GDM1 (cell line): ENCODE results near the gene ANKRD9.

Experiments used
- DNase-seq: peaks from one replicate; lab custom pipeline; 2025; lab: John Stamatoyannopoulos, UW

ANKRD9 gene

GRCh38 chr14:102513899-102514772, 4.6 kb upstream of the ANKRD9 start:
- no peak for DNase-seq

DNA sequence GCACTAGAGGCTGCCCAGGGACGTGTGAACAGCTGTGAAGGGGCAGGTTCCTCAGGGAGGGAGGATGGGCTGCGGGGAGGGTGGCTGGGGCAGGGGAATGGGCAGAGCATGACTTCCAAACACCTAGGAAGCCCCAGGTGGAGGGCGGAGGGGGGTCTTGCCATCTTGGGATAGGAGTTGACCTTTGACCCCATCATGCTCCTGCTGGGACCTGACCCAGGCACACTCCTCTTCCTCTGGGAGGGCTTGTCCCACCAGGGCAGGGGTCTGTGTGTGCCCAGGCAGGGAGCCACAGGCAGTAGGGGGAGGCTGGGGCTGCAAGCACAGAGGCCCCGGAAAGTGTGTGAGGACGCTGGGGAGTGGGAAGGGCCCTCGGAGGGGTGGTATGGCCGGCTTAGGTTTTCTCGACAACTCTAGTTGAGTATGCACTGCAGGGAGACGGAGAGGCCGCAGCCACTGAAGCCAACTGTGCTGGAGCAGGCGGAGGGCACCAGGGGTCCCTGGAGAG, 3.3 kb upstream of the ANKRD9 start:
- no peak for DNase-seq

DNA sequence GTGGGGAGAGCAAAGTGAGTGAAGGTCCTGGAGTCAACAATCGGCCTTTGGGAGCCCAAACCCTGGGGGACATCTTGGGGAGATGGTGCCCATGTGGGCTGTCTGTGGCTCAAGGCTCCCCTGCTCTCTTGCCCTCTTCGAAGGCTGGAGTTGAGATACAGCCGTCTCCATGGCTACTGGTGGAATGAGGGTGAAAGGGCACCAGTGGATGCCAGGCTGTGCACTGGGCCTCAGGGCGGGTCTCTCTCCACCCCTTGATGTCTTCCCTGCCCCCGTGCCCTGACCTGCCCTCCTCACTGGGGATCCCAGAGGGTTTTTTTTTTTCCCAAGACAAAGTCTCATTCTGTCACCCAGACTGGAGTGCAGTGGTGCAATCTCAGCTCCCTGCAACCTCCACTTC, 2.0 kb upstream of the ANKRD9 start:
- no peak for DNase-seq

- DNase-seq: no peak
Measured at GRCh38 chr14:102510616-102511520, 1.3 kb upstream of the ANKRD9 start.

- DNase-seq: no peak
Measured at GRCh38 chr14:102508774-102509745, 516 bp downstream of the ANKRD9 start.

DNA sequence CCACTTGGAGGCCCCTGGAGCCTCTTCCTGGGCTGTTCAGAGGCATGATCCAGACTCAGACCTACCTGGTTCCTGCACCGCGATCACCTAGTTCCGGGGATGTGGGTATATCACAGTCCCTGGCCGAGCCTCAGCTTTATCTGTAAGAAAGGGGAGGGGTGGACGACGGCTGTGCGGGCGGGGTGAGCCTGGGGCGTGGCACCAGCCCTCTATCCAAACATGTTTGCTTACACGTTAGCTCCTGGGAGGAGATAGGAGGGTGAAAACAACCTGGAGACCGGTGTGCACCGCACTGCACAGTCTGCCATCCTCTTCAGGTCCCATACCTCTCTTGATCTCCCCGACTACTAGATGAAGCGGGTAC, 1.2 kb downstream of the ANKRD9 start:
- DNase-seq: no peak

GRCh38 chr14:102507857-102508312, 1.7 kb downstream of the ANKRD9 start:
- no peak for DNase-seq

DNA sequence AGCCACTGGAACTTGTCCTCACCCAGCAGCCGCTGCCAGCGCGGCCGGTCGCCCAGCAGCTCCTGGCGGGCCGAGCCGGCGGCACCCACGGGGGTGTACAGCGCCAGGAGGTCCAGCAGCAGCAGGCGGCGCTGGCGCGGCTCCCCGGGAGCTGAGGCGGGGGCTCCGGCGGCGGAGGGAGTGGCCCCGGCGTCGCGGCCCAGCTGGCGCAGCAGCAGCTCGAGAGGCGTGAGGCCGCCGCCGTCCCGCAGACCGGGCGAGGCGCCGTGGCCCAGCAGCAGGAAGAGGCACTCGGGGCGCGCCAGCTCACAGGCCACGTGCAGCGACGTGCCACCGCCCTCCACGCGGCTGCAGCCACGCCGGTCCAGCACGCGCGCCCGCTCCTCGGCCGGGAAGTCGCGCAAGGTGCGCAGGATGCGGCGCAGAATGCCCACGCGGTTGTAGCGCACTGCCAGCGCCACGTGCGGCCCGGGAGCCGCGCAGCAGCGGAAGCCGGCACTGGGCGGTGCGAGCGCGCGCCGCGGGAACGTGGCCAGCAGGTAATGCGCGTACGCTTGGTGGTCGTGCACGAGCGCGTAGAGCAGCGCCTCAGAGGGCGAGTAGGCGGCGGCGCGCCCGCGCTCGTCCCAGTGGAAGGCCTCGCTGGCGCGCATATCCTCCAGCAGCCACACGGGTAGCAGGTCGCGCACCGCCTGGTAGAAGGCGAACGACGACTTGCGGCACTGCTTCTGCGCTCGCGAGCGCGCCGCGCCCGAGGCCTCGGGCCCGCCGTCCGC, 2.3 kb downstream of the ANKRD9 start:
- no peak for DNase-seq

- no peak for DNase-seq
Measured at GRCh38 chr14:102506626-102506925, 3.0 kb downstream of the ANKRD9 start.

GRCh38 chr14:102505775-102506625, 3.6 kb downstream of the ANKRD9 start:
- no peak for DNase-seq

DNA sequence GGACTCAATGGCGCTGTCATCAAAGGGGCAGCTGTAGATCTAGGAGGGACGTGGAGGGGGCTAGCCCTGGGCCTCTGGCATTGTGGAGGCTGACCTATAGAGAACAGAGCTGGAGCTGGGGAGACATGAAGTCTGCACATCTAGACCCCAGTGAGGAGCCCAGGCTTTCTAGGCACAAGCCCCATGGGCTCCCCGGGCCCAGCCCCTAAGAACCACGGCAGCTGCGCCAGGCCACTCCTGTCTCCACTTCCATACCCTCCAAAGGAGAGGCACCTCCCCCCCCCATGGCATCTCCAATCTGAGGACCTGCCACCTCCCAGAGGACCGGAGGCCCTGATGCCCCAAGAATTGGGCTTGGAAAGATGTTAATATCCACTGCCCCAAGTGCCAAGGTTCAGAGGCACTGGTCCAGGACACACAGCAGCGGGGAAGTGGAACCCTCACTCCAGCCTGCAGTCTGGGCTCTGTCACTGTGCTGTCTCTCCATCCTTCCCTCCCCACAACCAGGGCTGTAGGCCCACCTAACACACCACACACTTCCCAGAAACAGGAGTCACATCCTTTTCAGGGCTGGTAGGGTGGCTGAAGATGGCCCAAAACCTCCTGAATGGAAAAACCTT, 4.5 kb downstream of the ANKRD9 start:
- DNase-seq: no peak

DNA sequence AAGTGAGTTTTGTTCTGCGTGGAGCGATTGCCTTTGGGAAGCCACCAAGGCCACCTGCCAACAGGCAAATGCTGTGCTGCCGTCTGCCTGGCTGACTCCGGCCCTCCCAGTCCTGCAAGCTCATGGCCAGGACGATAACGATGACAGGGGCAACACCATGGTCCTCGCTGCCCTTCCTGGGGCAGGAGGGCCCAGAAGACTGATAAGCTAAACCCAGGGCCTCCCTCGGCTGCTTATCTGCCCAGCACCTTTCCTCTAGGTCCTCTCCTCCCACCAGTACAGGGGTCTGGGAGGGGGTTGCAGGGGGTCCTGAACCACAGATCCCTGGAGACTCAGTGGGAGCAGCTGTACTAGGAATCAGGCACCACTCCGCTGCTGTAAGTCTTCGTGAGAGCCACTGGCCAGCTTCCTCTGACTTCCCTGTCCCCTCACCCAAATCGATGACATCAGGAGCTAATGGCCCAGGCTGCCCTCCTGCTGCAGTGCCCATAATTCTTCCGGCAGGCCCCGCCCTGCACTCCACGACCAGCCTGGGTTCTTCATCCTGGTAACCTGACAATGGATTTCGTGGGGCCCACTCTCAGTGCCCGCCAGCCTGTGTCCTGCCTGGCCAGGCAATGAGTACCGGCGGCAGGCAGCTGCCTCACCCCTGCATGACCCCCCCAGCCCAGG, 5.1 kb downstream of the ANKRD9 start:
- no peak for DNase-seq

GRCh38 chr14:102503641-102504327, 5.8 kb downstream of the ANKRD9 start:
- DNase-seq: no peak

- DNase-seq: no peak
Measured at GRCh38 chr14:102502571-102502970, 7.0 kb downstream of the ANKRD9 start.

GRCh38 chr14:102501751-102502315, 7.7 kb downstream of the ANKRD9 start:
- DNase-seq: no peak

DNA sequence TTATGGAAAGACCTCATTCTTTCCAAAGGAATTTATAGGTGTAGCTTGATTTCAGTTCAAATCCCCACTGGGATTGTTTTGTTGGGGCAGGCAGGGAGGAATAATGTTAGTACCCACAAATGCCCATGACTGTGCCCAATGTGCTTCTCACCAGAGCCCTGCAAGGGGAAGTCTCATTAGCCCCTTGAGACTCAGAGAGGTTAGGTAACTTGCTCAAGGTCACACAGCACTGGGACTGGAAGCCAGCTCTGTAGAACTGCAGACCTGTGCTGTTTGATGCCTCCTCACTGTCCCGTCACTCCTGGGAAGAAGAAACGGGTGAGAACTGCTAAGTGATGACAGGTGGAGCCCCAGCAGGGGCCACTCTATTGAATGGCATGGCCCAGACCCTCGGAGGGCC, 8.9 kb downstream of the ANKRD9 start:
- DNase-seq: no peak

- no peak for DNase-seq
Measured at GRCh38 chr14:102500158-102500662, 9.4 kb downstream of the ANKRD9 start.
